Lung microvascular endothelial cell (primary cell): ENCODE data around the gene SLMAP. TPM values are rescaled to one million over a fixed set of nuclear protein-coding genes. Genes with fewer than 3 reads are reported as not detected.

Source experiments
- DNase-seq, 2 donors: peaks; one replicate each; pipeline versions ENCODE4 v3.0.0 to v3.0.0-alpha.2; 2010; ENCODE audit warnings: low read depth in 2 of 2
- total RNA-seq: library from RNA; depleted of rRNA; stranded (reverse); fragments of >200 nt; gene quantifications from 2 replicates; pipeline ENCODE4 v1.2.1, GENCODE V29; 2014

The SLMAP gene
- total RNA-seq, 1 donor from 2014 or later = 27.6 TPM

DNA sequence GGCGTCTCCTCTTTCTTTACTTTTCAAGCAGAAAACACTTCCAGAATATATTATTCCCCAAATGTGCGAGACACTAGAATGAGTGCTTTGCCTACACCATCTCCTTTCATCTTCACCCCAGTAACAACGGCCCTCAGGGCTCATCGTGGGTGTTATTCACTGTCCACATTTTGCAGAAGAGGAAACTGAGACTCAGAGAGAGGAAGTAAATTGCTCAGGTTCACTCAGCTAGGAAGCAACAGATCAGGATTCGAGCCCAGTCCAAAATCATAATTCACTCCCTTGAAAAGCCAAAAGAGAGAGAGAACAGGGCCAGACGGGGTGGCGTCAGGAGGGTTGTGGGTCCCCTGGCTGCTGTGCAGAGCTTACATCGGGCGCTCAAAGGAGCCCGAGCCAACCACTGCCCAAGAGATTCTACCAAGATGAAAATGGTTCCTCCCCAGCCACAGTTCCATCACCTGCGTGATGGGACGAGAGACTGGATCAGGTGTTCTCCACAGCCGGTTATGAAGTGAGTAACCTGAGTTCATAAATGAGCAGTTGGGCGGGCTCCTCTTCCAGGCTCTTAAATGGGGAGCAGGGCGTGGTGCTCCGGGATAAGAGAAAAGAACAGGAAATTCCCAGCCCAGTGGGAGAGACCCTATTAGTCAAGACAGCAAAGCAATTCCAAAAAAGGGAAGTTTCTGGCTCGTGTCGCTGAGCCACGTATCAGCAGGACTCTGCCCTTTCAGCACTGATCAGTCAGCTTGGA is 203.5 kb downstream of the SLMAP start:
- DNase-seq = peak in 1 of 2 donors; percentile 32

DNA sequence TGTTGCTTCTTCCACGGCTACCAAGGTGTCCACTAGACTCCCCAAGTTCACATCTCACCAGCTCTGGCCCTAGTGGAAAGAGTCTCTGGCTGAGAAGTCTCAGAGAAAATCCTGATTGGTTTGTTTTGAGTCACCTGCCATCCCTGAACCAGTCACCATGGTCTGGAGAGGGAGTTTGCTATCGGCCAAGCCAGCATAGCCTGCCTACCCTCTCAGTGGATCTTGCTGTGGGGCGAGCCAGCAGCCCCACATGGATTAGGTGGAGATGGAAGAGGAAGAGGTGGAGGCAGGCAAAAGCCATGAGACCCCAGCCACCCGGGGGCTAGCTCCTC is 204.0 kb downstream of the SLMAP start:
- DNase-seq = no peak

GRCh38 chr3:57961177-57961827 is 205.2 kb downstream of the SLMAP start:
- DNase-seq = no peak

GRCh38 chr3:57961828-57962447 is 205.8 kb downstream of the SLMAP start:
- DNase-seq = peak; percentile 66 to 73

DNA sequence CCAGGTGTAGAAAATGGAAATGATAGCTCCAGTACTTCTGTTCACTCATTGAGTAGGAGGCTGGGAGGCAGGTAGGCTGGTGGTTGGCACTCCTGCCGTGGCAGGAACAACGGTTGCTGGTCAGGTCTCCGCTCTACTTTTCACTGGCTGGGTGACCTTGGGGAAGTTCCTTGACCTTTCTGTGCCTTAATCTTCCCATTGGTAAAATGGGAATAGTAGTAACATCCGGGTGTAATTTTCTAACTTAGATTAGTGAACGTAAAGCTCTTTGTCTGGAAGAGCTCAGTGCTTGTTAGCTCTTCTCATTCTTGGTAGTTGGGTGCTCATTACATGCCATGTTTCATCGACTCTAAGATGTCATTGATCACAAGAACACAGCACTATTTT is 206.3 kb downstream of the SLMAP start:
- no peak for DNase-seq

DNA sequence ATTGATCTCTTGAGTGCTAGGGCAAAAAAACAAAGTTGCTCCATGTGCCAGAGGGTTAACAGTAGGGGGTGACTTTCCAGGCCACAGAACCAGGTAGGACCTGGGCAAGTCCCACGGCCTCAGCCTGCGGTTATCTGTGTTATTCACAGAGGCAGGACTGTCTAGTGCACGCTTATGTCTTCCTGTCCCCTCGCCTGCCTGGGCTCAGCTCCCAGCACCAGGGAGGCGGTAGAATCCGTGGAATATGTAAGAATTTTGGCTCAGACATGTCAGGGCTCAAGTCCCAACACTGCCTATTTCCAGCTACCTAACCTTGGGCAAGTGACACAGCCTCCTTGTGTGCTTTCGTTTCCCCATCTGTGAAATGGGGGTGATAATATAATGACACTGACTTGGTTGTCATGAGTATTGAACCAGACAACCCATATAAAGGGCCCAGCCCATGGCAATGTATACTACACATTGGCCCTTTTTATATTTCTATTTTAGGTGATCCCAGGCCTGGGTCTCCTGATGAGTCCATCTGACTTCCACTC is 207.8 kb downstream of the SLMAP start:
- peak in 1 of 2 donors; percentile 63 for DNase-seq

DNA sequence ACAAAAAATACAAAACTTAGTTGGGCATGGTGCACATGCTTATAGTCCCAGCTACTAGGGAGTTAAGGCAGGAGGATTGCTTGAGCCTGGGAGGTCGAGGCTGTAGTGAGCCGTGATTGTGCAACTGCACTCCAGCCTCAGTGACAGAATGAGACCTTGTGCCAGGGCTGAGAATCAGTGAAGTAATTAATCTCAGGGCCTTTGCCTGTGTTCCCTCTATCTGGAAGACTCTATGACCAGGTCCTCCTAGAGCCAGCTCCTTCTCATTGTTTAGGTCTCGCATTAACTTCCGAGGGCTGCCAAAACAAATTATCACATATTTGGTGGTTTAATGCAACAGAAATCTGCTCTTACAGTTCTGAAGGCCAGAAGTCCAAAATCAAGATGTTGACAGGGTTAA is 210.7 kb downstream of the SLMAP start:
- DNase-seq = no peak

- DNase-seq = no peak
Observed at GRCh38 chr3:57967590-57967989, 211.5 kb downstream of the SLMAP start.

DNA sequence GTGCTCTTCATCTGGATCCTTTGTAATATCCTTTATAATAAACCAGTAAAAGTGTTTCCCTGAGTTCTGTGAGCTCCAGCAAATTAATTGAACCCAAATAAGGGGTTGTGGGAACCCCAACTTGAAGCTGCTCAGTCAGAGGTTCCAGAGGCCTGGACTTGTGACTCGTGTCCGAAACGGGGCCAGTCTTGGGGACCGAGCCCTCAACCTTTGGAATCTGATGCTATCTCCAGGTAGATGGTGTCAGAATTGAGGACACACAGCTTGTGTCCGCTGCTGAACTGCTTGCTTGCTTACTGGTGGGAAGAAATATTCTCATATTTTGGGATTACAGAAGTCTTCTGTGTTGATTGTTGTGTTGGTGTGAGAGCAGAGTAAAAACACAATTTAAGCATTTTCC is 212.4 kb downstream of the SLMAP start:
- no peak for DNase-seq

- peak in 1 of 2 donors; percentile 37 for DNase-seq
Observed at GRCh38 chr3:57971975-57972374, 215.9 kb downstream of the SLMAP start.

- peak in 1 of 2 donors; percentile 40 for DNase-seq
Observed at GRCh38 chr3:57972531-57973111, 216.5 kb downstream of the SLMAP start.

- DNase-seq = no peak
Observed at GRCh38 chr3:57973715-57974477, 217.8 kb downstream of the SLMAP start.

- DNase-seq = peak; percentile 91 to 95
Observed at GRCh38 chr3:57974796-57975388, 218.8 kb downstream of the SLMAP start.

GRCh38 chr3:57977818-57978235 is 221.7 kb downstream of the SLMAP start:
- DNase-seq = no peak

DNA sequence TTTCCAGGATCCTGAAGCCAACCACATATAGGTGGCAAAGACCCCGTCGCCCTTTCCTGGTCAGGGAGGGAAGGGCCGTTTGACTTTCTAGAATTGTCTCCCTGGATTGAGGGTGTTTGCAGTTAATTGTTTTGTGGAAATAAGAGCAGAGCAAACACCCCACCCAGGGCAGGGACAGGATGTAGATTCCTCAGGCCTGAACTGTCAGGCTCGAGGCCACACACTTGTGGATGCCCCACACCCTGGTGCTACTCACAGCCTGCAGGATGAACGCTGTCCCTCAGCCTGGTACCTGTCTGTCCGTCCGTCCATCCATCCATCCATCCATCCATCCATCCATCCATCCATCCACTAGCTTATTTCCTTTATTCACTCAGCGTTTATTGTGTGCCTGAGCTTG is 222.2 kb downstream of the SLMAP start:
- no peak for DNase-seq

Other genes starting within 250 kb of the SLMAP start
- gene DNAH12, start 212.0 kb upstream of the SLMAP start, total RNA-seq = under 0.01 TPM in 1 of 2 replicates, not detected in the other
- gene PDE12, start 200.0 kb upstream of the SLMAP start, total RNA-seq = 6.1 and 8.7 TPM in 2 replicates
- gene ARF4, start 159.0 kb upstream of the SLMAP start, total RNA-seq = 106 and 123 TPM in 2 replicates
- gene DENND6A, start 63.2 kb upstream of the SLMAP start, total RNA-seq = 18.8 and 19.4 TPM in 2 replicates